Adrenal gland (tissue), 12 donors: ENCODE data around the gene PPP1R9A. TPM values are rescaled to one million over a fixed set of nuclear protein-coding genes. Genes with fewer than 3 reads are reported as not detected.
A peak's percentile ranks its signal among the peaks of the same experiment; 100 is the strongest.

Experiments used
- DNase-seq, 7 donors: peaks; one replicate each; pipeline ENCODE4 v3.0.0-alpha.2; 2019 to 2020
- H3K27ac ChIP-seq, 5 donors: fragments of 200-600 bp; sonication (generic) in 4 of 5; 1 replicate in 3 of 5; 2 replicates in 2 of 5; pipeline versions ENCODE4 v1.5.1 to v1.8.0; 2016 to 2020; ENCODE audit warnings: mild to moderate bottlenecking in 1 of 5
- H3K27me3 ChIP-seq: fragments of 200-600 bp; 2 replicates; pipeline ENCODE4 v1.8.0; 2021
- H3K36me3 ChIP-seq, 2 donors: fragments of 200-600 bp; replicated peaks in 1 of 2; 1 replicate in 1 of 2; 2 replicates in 1 of 2; pipeline versions ENCODE4 v1.5.1 to v1.8.0; 2018 to 2022
- H3K4me1 ChIP-seq, 2 donors: fragments of 200-600 bp; replicated peaks in 1 of 2; 1 replicate in 1 of 2; 2 replicates in 1 of 2; pipeline versions ENCODE4 v1.5.1 to v1.8.0; 2018 to 2021
- H3K4me3 ChIP-seq, 4 donors: fragments of 200-600 bp; sonication (generic) in 3 of 4; one replicate each; pipeline ENCODE4 v1.5.1; 2016 to 2018
- H3K9me3 ChIP-seq, 3 donors: fragments of 200-600 bp; sonication (generic) in 1 of 3; replicated peaks in 1 of 3; 1 replicate in 2 of 3; 2 replicates in 1 of 3; pipeline versions ENCODE4 v1.5.1 to v1.8.0; 2016 to 2021
- CTCF ChIP-seq, 6 experiments: fragments of 450-650 bp in 4 of 6; fragments of 200-600 bp in 2 of 6; sonication (generic) in 1 of 6; IDR thresholded peaks; 1 replicate in 5 of 6; 2 replicates in 1 of 6; pipeline versions ENCODE4 v1.5.1 to v1.8.0; 2016 to 2021; ENCODE audit warnings: antibody characterized with exemption in 6 of 6, mild to moderate bottlenecking in 2 of 6, moderate library complexity in 1 of 6
- POLR2A ChIP-seq, 2 donors: fragments of 450-650 bp; IDR thresholded peaks; one replicate each; pipeline ENCODE4 v1.6.1; 2017; ENCODE audit warnings: antibody characterized with exemption in 2 of 2, mild to moderate bottlenecking in 2 of 2, moderate library complexity in 1 of 2
- WGBS, 4 donors: extraction: QIAGEN DNeasy Blood & Tissue Kit in 2 of 4; methylation state at CpG; one replicate each; pipeline versions ENCODE4 v1.1.5 to v1.1.7; 2013 to 2017; 5-methylcytosine and 5-hydroxymethylcytosine counted together
- intact Hi-C, 2 donors: fragments of 100-400 bp; cut with DNase I; formaldehyde crosslinking; loops; one replicate each; pipeline versions ENCODE4 v1.14.1 to v1.15.0; 2022 to 2023
- polyA plus RNA-seq, 3 donors: library from polyadenylated mRNA; stranded (reverse); fragments of 200-250 nt in 2 of 3; fragments of 350-450 nt in 1 of 3; fragmentation: Illumina TruSeq in 1 of 3; extraction: RNeasy Lipid Tissue Mini Kit (QIAGEN cat#74804) in 1 of 3; gene quantifications; one replicate each; pipeline ENCODE4 v1.2.3, GENCODE V29; 2013 to 2014
- total RNA-seq, 9 donors: library from RNA; depleted of rRNA in 4 of 9; stranded (reverse); fragments of >200 nt in 4 of 9; fragments of 120-200 nt in 1 of 9; fragmentation: NEBNext Ultra II Directional in 1 of 9; extraction: Animal tissue kit (Norgen Biotek cat#: 25700) in 1 of 9; gene quantifications; one replicate each; pipeline versions ENCODE4 v1.1.0 to v1.2.4, GENCODE V29; 2013 to 2023
- donor health status: healthy with polysubstance abuse.
- donor health status: Bipolar disorder and iron deficiency.
- donor health status: DM: yes; HTN: yes; CAD: no.
- donor health status: DM: no; HTN: no; CAD: no.
- donor health status: DM: no; HTN: no; CAD: no.
- donor health status: DM: yes; HTN: yes; CAD: no.

Gene PPP1R9A
- total and polyA plus RNA-seq, 12 donors: 7.2 to 86.0 (median 40.6) TPM

DNA sequence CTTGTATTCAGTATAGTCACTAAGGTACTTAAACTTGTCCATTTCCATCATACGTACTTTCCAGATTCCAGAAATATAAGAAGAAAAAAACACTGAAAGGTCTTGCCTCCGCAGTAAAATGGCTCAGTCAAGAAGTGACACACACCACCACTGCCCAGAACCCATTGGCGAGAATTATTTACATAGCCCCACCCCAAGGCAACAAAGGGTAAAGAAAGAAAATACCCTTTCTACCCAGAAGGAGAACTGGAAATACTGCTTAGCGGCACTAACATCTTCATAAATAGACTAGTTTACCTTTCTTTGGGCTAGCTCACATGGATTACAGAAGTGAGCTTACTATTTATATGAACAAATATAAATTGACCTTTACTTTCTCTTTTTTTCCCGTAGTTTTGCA, 194.0 kb downstream of the PPP1R9A start:
- H3K27me3 ChIP-seq: no peaks in the 10 kb centered on the region
- peaks cover 0 to 9% of the 10 kb centered on the region in 2 donors for H3K4me1 ChIP-seq
- TF ChIP-seq POLR2A (IDR thresholded peaks at IDR 0.05) (no peak), CTCF (IDR thresholded peaks at IDR 0.05) (no peak)
- WGBS, 4 donors: 94 to 98% (median 95%) methylated on average over 5 of the region's 5 CpGs
- H3K9me3 ChIP-seq: no peaks in the 10 kb centered on the region
- no peak overlapping the region for H3K27ac ChIP-seq
- H3K4me3 ChIP-seq: no peak overlapping the region
- intact Hi-C loops: no loop called here
- H3K36me3 ChIP-seq: no peaks in the 10 kb centered on the region
- DNase-seq: no peak

DNA sequence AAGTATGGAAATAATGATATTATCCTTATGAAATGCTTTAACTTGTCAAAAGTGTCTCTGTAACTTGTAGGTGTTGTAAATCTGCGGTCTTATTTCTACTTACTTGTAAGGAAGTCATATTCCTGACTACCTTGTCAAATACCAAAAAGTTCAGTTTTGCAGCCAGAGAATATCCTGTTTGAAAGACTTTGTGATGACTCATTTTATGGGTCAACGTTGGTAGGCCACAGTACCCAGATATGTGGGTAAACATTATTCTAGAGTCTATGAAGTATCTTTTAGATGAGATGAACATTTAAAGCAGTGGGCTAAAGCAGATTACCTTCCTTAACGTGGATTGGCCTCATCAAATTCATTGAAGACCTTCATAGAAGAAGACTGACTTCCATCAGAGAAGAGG, 195.3 kb downstream of the PPP1R9A start:
- no peak for DNase-seq
- Histone ChIP-seq H3K9me3 (no peaks in the 10 kb centered on the region), H3K4me1 (peaks cover 0 to 9% of the 10 kb centered on the region in 2 donors), H3K36me3 (no peaks in the 10 kb centered on the region), H3K27me3 (no peaks in the 10 kb centered on the region), H3K4me3 (no peak overlapping the region), H3K27ac (no peak overlapping the region)
- no peak for TF ChIP-seq CTCF (IDR thresholded peaks at IDR 0.05)
- TF ChIP-seq POLR2A (IDR thresholded peaks at IDR 0.05): no peak
- WGBS, 4 donors: 66 to 71% (median 71%) methylated on average over 3 of the region's 3 CpGs
- intact Hi-C loops: no loop called here

DNA sequence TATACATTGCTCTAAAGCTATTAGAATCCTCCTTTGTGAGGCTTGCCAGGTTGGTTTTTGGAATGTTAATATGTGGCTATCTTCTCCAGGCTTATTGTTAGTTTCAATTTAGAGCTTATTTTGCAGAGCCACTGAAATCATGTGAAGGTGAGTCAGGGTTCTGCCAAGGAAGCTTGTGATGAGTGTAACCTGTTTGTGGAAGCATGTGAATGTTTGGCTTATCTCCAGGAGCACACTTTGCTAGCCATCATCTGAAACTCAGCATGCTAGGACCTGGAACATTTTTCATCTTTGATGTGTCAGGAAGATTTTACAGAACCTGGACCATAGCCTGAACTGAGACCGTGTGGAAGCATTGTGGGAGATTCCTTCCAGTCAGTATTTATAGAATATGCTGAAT, 197.3 kb downstream of the PPP1R9A start:
- intact Hi-C loops: no loop called here
- TF ChIP-seq CTCF (IDR thresholded peaks at IDR 0.05): no peak
- TF ChIP-seq POLR2A (IDR thresholded peaks at IDR 0.05): no peak
- Histone ChIP-seq H3K36me3 (no peaks in the 10 kb centered on the region), H3K9me3 (no peaks in the 10 kb centered on the region), H3K27ac (peak overlapping the region in 3 of 5 donors; percentile 41 to 66 (median 55)), H3K4me3 (no peak overlapping the region), H3K4me1 (peaks cover 0 to 9% of the 10 kb centered on the region in 2 donors), H3K27me3 (no peaks in the 10 kb centered on the region)
- DNase-seq: peak in 5 of 7 donors; percentile 21 to 65 (median 31)
- 17 to 39% (median 31%) methylated on average over 1 of the region's 1 CpG for WGBS, 4 donors

GRCh38 chr7:95105627-95106026, 198.2 kb downstream of the PPP1R9A start:
- intact Hi-C loops: no loop called here
- DNase-seq: no peak
- Histone ChIP-seq H3K4me1 (peaks cover 0 to 9% of the 10 kb centered on the region in 2 donors), H3K4me3 (no peak overlapping the region), H3K27me3 (no peaks in the 10 kb centered on the region), H3K9me3 (no peaks in the 10 kb centered on the region), H3K36me3 (no peaks in the 10 kb centered on the region), H3K27ac (no peak overlapping the region)
- no peak for TF ChIP-seq POLR2A (IDR thresholded peaks at IDR 0.05)
- TF ChIP-seq CTCF (IDR thresholded peaks at IDR 0.05): no peak
